Neuron (in vitro differentiated cells): ENCODE results near the gene SLC36A4.
"Not testable (repeated sequence)": the region's sequence is repeated elsewhere in the genome, so short reads cannot be mapped to it uniquely, and the experiment has no call there.

Experiments
- H2AFZ ChIP-seq: one replicate; pipeline ENCODE4 v1.6.1; 2013; ENCODE audit warnings: low read depth, mild to moderate bottlenecking, inconsistent platforms, low read length, moderate library complexity
- H3K27me3 ChIP-seq: one replicate; pipeline ENCODE4 v1.6.1; 2013; ENCODE audit warnings: low read length; ENCODE audit not compliant: insufficient read depth
- H3K36me3 ChIP-seq: one replicate; pipeline ENCODE4 v1.6.1; 2013; ENCODE audit warnings: low read length; ENCODE audit not compliant: insufficient read depth
- H3K4me1 ChIP-seq: one replicate; pipeline ENCODE4 v1.6.1; 2013; ENCODE audit warnings: low read length; ENCODE audit not compliant: insufficient read depth
- H3K4me3 ChIP-seq: 2 replicates; pipeline ENCODE4 v1.5.1; 2013; ENCODE audit warnings: mild to moderate bottlenecking, low read length, moderate library complexity
- H3K9me3 ChIP-seq: one replicate; pipeline ENCODE4 v1.6.1; 2013; ENCODE audit warnings: low read length

Gene SLC36A4

GRCh38 chr11:93187290-93187689 is 10.5 kb downstream of the SLC36A4 start:
- Histone ChIP-seq H3K4me3 (no peak overlapping the region), H3K4me1 (no peaks in the 10 kb centered on the region), H2AFZ (no peak overlapping the region), H3K27me3 (no peaks in the 10 kb centered on the region), H3K9me3 (peaks cover 8% of the 10 kb centered on the region), H3K36me3 (peaks cover 17% of the 10 kb centered on the region)

- Histone ChIP-seq H3K36me3 (peaks cover 43% of the 10 kb centered on the region), H3K9me3 (peaks cover 19% of the 10 kb centered on the region)
- H2AFZ ChIP-seq, H3K4me3 ChIP-seq, H3K27me3 ChIP-seq, H3K4me1 ChIP-seq: not testable (repeated sequence)
These were observed 19.9 kb downstream of the SLC36A4 start for GRCh38 chr11:93177891-93178290.

DNA sequence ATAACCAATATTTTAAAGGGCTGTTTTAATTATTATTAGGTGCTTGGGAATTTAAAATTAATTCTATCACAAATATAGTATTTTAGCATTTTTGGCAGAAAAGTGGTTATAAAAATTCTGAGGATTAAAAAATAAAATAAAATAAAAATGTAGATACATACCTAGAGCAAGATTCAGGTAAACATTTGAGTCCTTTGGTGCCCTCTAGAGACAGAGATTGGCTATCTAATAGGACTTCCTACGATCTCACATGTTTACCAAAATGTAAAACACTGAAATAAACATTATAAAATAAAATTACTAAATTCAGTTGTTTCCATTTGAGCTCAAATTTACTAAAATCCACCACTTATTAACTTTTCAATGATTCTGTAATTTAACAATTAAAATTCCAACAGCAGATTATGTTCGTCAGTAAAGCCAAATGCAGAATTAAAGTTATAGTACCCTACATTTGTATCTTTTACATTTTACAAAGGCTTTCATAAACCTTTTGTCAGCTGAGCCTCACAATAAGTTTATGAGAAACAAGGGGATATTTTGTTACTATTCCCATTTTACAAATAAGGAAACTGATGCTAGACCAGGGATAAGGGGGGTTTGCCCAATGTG is 27.7 kb downstream of the SLC36A4 start:
- no peak overlapping the region for H3K4me3 ChIP-seq
- H2AFZ ChIP-seq = no peak overlapping the region

DNA sequence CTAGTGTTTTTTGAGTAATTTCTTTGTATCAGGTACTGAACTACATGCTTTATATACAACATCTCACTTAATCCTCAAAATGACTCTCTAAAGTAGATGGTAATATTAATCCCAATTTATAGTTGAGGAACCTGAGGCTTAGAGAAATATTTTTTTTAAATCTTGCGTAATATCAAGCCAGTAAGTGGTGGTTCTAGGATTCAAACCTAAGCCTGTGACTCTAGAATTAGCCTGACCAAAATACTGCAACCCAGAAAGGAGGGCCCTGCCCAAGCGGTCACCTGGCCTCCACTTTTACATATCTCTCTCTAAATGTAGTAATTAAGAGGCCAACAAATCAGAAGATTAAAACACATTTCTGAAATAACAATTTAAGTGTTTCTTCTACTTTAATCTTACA is 28.6 kb downstream of the SLC36A4 start:
- Histone ChIP-seq H3K9me3 (no peaks in the 10 kb centered on the region), H3K27me3 (no peaks in the 10 kb centered on the region), H3K36me3 (peaks cover 28% of the 10 kb centered on the region), H3K4me1 (no peaks in the 10 kb centered on the region), H3K4me3 (no peak overlapping the region), H2AFZ (no peak overlapping the region)

More for the DNA sequence above, 27.7 kb downstream of the SLC36A4 start:
- peaks cover 19% of the 10 kb centered on the region for H3K36me3 ChIP-seq
- no peaks in the 10 kb centered on the region for H3K27me3 ChIP-seq
- H3K4me1 ChIP-seq = no peaks in the 10 kb centered on the region
- no peaks in the 10 kb centered on the region for H3K9me3 ChIP-seq

DNA sequence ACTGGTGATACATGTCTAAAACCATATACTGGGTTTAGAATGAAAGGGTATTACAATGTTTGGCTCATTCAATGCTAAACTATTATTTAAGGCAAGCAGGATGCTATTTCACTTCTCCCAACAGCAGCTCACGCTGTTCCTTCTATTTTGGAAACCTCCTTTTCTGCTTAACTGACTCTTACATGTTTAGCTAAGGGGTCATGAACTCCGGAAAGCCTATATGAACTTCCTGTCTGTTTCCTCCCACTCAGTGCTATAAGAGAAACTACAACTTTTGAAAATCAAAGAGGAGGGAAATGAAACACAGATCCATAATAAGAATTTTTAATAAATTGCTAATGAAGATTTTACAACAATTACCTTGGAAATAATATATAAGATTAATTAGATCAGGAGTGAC is 30.9 kb downstream of the SLC36A4 start:
- no peaks in the 10 kb centered on the region for H3K27me3 ChIP-seq
- no peaks in the 10 kb centered on the region for H3K9me3 ChIP-seq
- no peak overlapping the region for H3K4me3 ChIP-seq
- no peaks in the 10 kb centered on the region for H3K4me1 ChIP-seq
- H3K36me3 ChIP-seq = peaks cover 41% of the 10 kb centered on the region
- no peak overlapping the region for H2AFZ ChIP-seq

- Histone ChIP-seq H3K36me3 (peaks cover 47% of the 10 kb centered on the region), H3K9me3 (no peaks in the 10 kb centered on the region), H3K4me1 (no peaks in the 10 kb centered on the region), H2AFZ (no peak overlapping the region), H3K4me3 (no peak overlapping the region), H3K27me3 (no peaks in the 10 kb centered on the region)
These were observed 31.6 kb downstream of the SLC36A4 start for GRCh38 chr11:93166194-93166593.

- Histone ChIP-seq H3K4me1 (no peaks in the 10 kb centered on the region), H3K36me3 (peaks cover 40% of the 10 kb centered on the region), H3K27me3 (no peaks in the 10 kb centered on the region), H2AFZ (no peak overlapping the region), H3K4me3 (no peak overlapping the region), H3K9me3 (no peaks in the 10 kb centered on the region)
These were observed 37.0 kb downstream of the SLC36A4 start for GRCh38 chr11:93160808-93161207.

- no peaks in the 10 kb centered on the region for H3K4me1 ChIP-seq
- no peak overlapping the region for H2AFZ ChIP-seq
- H3K9me3 ChIP-seq = no peaks in the 10 kb centered on the region
- no peak overlapping the region for H3K4me3 ChIP-seq
- peaks cover 40% of the 10 kb centered on the region for H3K36me3 ChIP-seq
- no peaks in the 10 kb centered on the region for H3K27me3 ChIP-seq
These were observed 37.6 kb downstream of the SLC36A4 start for GRCh38 chr11:93160156-93160555.

DNA sequence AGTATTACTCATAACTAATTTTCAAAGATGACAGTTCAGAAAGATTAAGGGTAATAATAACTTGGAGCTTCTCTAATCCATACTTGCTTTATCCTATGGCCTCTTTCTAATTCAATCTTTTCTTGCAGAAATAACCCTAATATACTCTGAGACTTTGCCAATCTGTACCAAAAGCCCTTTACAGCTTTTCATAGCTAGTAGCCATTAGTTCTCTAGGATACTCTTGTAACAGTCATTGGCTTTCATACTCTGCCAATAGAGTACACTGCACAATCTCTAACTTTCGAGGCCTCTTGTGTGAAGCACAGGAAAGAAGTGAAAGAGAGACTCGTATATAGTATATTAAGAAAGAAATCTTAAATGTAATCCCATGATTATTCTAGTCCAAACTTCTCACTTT is 38.1 kb downstream of the SLC36A4 start:
- no peak overlapping the region for H2AFZ ChIP-seq
- no peaks in the 10 kb centered on the region for H3K4me1 ChIP-seq
- no peaks in the 10 kb centered on the region for H3K9me3 ChIP-seq
- no peak overlapping the region for H3K4me3 ChIP-seq
- H3K27me3 ChIP-seq = no peaks in the 10 kb centered on the region
- H3K36me3 ChIP-seq = peaks cover 36% of the 10 kb centered on the region

DNA sequence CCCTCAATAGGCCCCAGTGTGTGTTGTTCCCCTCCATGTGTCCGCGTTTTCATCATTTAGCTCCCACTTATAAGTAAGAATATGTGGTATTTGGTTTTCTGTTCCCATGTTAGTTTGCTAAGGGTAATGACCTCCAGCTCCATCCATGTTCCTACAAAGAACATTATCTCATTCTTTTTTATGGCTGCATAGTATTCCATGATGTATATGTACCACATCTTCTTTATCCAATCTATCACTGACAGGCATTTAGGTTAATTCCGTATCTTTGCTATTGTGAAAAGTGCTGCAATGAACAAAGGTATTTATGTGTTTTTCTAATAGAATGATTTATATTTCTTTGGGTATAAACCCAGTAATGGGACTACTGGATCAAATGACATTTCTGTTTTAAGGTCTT is 42.1 kb downstream of the SLC36A4 start:
- Histone ChIP-seq H3K4me1 (no peaks in the 10 kb centered on the region), H3K4me3 (no peak overlapping the region), H3K27me3 (no peaks in the 10 kb centered on the region), H3K36me3 (peaks cover 20% of the 10 kb centered on the region), H2AFZ (no peak overlapping the region), H3K9me3 (no peaks in the 10 kb centered on the region)

DNA sequence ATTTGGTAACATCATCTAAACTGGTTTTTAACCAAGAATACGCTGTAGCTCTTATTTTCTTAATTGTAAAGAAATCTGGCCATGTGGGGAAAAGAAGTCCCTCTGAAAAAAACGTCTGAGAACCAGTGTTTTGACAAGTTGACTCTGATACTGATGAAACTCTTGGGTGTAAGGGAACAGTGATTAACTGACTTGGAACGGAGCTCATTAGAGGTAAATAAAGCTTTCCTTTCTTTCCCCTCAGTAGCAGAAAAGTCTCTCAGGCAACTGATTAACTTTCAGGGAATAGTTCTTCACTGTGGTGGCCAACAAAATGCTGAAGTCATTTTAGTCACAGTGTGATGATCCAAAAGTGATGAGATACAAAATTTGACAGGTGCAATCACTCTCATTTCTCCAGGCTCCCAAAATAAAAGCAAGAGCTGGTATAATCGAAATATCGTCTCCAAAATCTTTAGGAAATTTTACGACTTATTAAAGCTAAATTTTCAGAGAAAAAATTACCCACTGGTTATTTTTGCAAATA is 52.3 kb downstream of the SLC36A4 start:
- Histone ChIP-seq H3K27me3 (no peaks in the 10 kb centered on the region), H2AFZ (no peak overlapping the region), H3K36me3 (peaks cover 10% of the 10 kb centered on the region), H3K9me3 (no peaks in the 10 kb centered on the region), H3K4me1 (no peaks in the 10 kb centered on the region), H3K4me3 (no peak overlapping the region)

DNA sequence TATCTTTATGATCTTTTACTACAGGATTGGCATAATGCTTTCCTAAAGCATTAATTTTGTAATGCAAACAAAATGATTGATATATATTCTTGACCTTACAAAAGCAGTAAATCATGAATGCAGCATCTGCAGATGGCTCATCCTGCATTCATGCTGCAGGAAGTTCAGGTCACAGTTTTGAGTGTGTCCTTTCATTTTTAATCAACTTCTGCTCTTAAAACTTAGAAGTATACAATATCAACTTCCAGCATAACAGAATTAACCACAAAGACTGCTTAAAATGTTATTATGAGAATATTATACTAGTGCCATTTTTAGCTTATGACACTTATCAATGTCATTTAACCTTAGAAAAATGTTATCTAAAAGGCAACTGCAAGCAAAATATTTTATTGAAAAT is 54.0 kb downstream of the SLC36A4 start:
- H3K36me3 ChIP-seq = peaks cover 10% of the 10 kb centered on the region
- no peak overlapping the region for H2AFZ ChIP-seq
- H3K4me3 ChIP-seq = no peak overlapping the region
- no peaks in the 10 kb centered on the region for H3K4me1 ChIP-seq
- no peaks in the 10 kb centered on the region for H3K9me3 ChIP-seq
- H3K27me3 ChIP-seq = no peaks in the 10 kb centered on the region

DNA sequence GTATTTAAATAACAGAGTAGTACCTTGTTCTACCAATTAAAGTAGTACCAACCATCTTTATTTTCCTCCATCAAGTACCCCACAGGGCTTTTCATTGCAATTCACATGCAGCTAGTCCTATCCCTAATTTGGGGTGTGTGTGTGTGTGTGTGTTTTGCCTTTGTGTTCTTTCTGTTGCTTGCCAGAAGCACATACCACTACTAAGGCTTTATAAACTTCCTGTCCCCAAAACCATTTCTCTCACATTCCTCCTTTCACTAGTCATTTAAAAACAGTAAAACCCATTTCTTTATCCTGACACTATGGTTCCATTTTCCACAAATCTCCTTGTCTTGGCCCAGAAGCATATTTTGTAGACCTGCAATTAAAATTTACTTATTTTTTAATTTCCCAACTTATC is 54.6 kb downstream of the SLC36A4 start:
- peaks cover 6% of the 10 kb centered on the region for H3K36me3 ChIP-seq
- no peak overlapping the region for H3K4me3 ChIP-seq
- no peak overlapping the region for H2AFZ ChIP-seq
- H3K27me3 ChIP-seq = no peaks in the 10 kb centered on the region
- no peaks in the 10 kb centered on the region for H3K4me1 ChIP-seq
- no peaks in the 10 kb centered on the region for H3K9me3 ChIP-seq

DNA sequence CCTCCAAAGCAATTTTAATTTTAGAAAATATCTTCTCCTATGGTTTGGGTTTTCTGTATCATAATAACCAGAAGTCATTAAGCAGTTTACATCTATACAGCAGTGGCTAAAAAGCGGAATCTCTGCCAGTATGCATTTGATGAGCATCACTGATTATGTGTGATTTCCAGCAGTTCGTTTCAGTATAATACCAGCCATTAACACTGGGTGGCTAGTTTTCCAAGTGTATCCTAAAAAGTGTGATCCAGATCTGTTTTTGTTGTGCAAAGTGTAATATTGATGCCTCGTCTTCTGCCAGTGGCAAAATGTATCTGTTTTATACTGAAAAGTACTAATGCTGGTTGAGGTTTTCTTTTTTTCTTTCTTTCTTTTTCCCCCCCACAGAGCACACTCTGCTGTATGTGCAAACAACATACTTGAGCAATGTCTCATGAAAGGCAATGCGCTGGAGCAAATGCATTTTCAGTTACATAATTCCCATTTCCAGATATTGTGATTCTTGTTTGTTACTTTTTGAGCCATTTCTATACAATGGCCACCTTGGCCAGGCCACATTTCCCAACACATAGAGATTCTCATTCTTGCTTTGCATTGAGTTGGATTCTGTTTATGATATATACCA is 64.2 kb downstream of the SLC36A4 start:
- Histone ChIP-seq H3K4me3 (no peak overlapping the region), H3K36me3 (no peaks in the 10 kb centered on the region), H2AFZ (no peak overlapping the region), H3K27me3 (no peaks in the 10 kb centered on the region), H3K9me3 (no peaks in the 10 kb centered on the region), H3K4me1 (peaks cover 12% of the 10 kb centered on the region)
